Panc1 (cell line): ENCODE data around the gene IL1F10.

Experiments
- POLR2AphosphoS5 ChIP-seq: IDR thresholded peaks from 2 replicates; pipeline ENCODE4 v1.6.1; 2012; ENCODE audit warnings: mild to moderate bottlenecking, low read depth, low read length, moderate library complexity
- SIN3A ChIP-seq: IDR thresholded peaks from 2 replicates; pipeline ENCODE4 v1.6.1; 2012; ENCODE audit warnings: low read depth, mild to moderate bottlenecking, low read length, moderate library complexity, borderline replicate concordance; ENCODE audit not compliant: insufficient read depth
- TCF7L2 ChIP-seq: IDR thresholded peaks from 2 replicates; pipeline ENCODE4 v1.6.1; 2011; ENCODE audit warnings: mild to moderate bottlenecking, low read depth, low read length, inconsistent platforms
- TF ChIP-seq, protein P1 (sequence below): fragments of 450-650 bp; IDR thresholded peaks from 2 replicates; pipeline ENCODE4 v1.5.1; 2017; ENCODE audit warnings: mild to moderate bottlenecking
- TF ChIP-seq, protein P2 (sequence below), 2 experiments: IDR thresholded peaks; 2 replicates each; pipeline ENCODE4 v1.6.1; 2011 to 2012; ENCODE audit warnings: low read depth in 2 of 2, control low read depth in 1 of 2, low read length in 1 of 2, mild to moderate bottlenecking in 1 of 2, moderate library complexity in 1 of 2; ENCODE audit not compliant: insufficient read depth in 1 of 2

- TF ChIP-seq, protein P1, sequence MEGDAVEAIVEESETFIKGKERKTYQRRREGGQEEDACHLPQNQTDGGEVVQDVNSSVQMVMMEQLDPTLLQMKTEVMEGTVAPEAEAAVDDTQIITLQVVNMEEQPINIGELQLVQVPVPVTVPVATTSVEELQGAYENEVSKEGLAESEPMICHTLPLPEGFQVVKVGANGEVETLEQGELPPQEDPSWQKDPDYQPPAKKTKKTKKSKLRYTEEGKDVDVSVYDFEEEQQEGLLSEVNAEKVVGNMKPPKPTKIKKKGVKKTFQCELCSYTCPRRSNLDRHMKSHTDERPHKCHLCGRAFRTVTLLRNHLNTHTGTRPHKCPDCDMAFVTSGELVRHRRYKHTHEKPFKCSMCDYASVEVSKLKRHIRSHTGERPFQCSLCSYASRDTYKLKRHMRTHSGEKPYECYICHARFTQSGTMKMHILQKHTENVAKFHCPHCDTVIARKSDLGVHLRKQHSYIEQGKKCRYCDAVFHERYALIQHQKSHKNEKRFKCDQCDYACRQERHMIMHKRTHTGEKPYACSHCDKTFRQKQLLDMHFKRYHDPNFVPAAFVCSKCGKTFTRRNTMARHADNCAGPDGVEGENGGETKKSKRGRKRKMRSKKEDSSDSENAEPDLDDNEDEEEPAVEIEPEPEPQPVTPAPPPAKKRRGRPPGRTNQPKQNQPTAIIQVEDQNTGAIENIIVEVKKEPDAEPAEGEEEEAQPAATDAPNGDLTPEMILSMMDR = no peak
- TF ChIP-seq SIN3A (no peak), POLR2AphosphoS5 (no peak), TCF7L2 (no peak)
- TF ChIP-seq, protein P2, sequence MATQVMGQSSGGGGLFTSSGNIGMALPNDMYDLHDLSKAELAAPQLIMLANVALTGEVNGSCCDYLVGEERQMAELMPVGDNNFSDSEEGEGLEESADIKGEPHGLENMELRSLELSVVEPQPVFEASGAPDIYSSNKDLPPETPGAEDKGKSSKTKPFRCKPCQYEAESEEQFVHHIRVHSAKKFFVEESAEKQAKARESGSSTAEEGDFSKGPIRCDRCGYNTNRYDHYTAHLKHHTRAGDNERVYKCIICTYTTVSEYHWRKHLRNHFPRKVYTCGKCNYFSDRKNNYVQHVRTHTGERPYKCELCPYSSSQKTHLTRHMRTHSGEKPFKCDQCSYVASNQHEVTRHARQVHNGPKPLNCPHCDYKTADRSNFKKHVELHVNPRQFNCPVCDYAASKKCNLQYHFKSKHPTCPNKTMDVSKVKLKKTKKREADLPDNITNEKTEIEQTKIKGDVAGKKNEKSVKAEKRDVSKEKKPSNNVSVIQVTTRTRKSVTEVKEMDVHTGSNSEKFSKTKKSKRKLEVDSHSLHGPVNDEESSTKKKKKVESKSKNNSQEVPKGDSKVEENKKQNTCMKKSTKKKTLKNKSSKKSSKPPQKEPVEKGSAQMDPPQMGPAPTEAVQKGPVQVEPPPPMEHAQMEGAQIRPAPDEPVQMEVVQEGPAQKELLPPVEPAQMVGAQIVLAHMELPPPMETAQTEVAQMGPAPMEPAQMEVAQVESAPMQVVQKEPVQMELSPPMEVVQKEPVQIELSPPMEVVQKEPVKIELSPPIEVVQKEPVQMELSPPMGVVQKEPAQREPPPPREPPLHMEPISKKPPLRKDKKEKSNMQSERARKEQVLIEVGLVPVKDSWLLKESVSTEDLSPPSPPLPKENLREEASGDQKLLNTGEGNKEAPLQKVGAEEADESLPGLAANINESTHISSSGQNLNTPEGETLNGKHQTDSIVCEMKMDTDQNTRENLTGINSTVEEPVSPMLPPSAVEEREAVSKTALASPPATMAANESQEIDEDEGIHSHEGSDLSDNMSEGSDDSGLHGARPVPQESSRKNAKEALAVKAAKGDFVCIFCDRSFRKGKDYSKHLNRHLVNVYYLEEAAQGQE (IDR thresholded peaks at IDR 0.05; ENCODE audit: insufficient read depth in 1 of 2, low read depth in 2 of 2, low read length in 1 of 2) = no peak
These were observed 4.8 kb downstream of the IL1F10 start for GRCh38 chr2:113072584-113072983.
